Embryonic facial prominence (tissue), 1 donor: Measurements from ENCODE around the gene PPM1F.

ENCODE experiments used
- DNase-seq: peaks from one replicate; pipeline ENCODE4 v3.0.0-alpha.2; 2016; ENCODE audit errors: extremely low spot score

The PPM1F gene

DNA sequence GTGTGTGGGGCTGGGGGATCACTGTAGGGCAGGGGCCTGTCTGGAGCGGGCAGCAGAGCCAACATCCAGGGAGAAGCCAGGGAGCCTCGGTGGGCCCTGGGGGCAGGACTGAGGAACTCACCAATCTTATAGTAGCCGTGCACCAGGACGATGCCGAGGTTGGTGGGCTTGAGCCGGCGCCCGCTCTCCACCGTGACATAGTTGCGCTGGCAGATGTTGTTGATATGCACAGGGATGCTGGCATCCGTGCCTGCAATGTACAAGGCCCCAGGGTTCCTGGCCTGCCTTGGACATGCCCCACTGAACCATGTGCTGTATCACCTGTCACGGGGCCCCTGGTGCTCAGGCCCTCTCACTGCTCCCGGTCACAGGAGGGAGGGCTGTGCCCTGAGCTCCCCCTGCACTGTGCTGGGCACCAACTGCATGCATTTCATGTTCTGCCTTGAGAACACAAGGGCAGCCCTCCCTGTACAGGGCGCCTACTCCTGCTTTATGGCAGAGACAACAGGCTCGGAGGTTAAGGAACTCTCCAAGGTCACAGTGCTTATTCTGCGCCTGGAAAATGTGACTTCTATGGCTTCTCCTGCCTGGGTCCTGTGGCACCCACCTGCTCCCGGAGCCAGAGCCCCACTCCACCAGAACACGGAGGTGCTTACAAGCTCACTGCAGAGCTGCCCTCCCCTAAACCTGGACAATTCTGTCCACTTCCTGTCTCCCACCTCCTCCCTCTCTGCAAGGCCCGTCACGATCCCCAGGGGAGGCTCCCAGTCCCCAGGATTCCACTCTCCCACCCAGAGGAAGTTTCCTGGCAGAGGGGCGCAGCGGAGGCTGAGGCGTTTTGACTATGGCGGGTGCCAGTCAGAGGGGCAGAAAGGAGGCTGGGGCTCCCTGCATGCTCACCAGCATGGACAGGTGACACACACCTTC, 7.8 kb upstream of the PPM1F start:
- DNase-seq, result no peak

DNA sequence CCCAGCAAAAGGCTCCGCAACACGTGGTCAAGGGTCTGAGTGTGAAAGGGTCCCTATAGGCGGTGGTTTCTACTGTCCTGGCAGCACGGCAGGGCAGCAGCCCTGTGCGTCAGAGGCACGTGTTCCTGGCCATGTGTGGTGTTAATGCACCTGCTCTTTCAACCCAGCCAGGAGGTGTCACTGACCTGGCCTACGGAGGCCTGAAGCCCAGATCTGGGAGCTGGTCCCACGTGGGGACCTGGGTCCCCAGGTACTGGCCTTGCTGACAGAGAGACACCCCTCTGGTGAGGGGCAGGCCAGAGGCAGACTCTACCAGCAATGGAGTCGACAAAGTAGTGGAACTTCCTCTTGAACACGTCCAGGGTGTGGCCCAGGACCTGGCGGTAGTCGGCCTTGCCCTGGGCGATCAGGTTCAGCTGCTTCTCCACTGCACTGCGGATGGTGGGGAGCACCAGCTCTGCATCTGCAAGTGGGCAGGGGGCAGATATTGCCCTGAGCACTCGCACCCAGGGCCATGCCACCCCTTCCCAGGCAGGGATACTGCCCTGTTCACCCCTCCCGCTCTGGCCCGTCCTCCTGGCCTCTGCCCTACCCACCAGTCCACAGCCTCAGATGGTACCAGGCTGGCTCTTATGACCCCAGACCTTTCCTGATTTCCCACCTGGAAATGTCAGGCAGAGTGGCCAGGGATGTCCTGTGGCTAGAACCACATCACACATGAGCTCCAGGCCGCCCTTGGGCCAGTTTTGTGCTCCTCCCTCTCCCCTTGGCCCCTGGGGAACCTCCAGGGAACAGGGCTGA, 6.8 kb upstream of the PPM1F start:
- DNase-seq, result no peak

DNA sequence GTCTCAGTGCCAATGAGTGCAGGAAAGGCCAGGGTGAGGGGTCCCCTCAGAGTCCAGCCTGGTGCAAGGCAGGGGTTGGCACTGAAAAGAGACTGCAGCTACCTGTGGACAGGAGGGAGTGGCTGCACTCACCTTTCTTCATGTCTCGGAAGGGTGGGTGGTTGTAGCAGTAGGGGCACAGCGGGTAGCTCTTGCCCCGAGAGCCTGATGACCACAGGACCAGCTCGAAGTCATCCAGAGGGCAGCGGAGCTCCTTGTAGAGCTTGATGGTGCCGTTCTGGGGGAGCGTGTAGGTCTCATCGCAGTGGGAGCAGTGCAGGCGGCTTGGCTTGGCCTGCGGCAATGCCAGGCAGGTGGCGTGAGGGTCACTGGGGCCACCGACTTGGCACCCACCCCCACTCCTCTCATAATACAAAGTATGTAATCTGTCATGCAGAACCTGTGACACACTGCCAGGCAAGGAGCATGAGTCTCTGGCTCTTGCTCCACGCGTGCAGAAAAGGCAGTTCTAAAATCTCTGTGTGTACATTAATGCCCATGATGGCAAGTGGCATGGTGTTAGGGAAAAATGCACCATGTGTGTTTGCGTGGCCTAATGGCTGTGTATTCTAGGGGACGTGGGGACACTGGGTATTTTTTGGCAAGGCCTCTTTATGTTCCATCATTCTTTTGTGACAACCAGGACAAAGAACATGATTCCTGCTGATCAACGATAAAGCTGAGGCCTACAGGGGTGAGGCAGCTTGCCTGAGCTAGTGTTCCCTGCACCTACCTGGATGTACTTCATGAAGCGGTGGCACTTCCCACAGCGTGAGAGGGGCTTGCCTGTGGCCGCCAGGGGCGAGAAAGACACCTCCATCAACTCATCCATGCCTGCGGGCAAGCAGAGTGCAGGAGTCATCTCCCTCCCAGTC, 6.0 kb upstream of the PPM1F start:
- no peak for DNase-seq

DNA sequence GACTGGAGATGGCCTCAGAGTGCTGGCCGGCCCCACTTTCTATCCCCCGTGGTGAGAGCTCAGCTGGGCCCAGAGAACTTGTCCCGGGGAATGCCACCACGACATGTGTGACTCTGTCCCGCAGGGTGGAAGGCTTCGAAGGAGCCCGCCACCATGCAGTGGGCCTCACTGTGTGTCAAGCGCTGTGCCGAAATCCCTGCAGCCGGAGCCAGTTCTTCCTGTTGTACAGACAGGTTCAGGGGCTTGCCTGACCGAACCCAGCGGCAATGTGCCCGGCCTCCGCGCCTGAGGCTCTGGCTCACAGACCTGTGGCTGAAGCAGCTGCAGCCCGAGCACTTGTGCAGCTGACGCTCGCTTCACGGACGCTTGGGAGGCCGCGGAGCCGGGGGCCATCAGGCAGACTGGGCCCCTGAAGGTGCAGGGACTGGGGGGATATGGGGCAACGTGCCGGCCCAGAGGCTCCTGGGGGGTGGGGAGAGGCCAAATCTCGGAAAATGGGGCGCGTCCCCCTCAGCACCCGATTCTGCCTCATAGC, 650 bp downstream of the PPM1F start:
- no peak for DNase-seq

DNA sequence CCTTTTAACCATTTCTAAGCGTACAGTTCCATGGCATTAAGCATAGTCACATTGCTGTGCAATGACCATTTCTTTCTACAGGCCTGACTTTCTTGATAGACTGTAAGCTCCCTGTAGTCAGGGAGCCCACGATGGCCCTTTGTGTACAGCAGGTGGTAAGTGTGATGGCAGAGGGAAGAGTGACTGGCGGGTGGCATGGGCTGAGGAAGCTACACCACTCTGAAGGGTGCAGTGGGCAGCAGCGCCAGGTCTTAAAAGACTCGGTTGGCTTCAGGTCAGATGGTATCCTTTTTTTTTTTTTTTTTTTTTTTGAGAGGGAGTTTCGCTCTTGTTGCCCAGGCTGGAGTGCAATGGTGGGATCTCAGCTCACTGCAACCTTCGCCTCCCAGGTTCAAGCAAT, 1.6 kb downstream of the PPM1F start:
- DNase-seq, result no peak

DNA sequence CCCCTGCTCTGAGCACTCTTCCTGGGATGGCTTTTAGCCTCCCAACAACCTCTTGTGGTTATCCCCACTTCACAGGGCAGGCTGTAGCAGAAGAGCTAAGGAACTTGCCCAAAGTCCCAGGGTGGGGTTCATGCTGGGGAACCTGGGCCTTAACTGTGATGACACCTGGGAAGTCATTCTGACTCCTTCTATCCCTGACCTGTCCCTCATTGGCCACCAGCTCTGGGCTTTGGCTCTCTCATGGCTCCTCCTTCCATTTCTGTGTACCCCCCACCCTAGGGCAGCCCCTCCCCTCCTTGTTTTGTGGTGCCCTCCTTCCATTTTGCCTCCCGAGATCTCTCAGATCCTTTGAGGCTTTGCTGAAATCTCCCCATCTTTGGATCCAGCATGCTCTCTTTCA, 2.7 kb downstream of the PPM1F start:
- DNase-seq, result no peak

DNA sequence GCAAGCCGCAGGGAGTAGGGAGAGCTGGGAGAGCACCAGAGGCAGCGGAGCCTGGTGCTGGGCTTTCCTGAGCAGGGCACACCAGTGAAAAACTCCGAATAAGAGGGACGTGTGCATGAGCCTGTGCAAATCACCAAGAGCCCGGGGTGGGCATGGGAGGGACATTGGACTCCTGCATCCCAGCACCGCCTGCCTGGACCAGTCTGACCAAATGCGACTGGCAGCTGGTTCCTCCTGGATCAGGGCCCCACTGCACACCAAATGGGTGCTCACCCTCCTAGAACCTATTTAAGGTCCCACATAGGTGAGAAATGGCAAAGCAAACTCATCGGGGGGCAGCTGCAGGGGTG, 3.1 kb downstream of the PPM1F start:
- DNase-seq, result no peak

DNA sequence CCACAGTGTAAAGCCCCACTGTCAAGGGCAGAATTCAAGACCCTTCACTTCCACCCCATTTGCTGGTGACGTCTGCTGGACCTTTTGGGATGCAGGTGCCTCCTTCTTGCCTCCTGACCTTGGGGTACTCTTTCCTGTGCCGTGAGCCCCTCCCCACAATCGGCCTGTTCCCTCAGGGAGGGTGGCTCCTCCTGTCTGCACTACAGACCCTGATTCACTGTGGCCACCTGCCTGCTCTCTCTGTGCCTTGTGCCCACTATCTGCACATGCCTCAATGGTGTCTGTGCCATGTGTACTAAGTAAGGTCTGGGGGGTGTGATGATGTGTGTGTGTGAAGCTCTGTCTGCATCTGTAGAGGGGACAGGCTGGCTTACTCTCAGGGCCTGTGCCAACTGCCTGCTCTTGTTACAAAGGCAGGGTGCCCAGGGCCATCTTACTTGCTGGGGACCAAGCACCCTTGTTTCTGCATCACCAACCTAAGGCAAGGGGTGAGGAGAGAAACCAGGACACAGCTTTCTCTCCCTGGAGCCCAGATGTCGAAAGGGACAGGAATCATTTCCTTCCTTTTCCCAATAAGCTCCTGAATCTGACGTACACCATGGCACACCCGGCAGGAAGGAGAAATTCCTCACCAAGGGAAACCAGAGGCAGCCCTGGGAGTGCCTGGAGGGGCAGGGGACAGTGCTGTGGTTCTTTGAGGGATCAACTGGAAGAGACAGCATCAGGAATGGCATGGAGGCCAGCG, 3.7 kb downstream of the PPM1F start:
- no peak for DNase-seq

DNA sequence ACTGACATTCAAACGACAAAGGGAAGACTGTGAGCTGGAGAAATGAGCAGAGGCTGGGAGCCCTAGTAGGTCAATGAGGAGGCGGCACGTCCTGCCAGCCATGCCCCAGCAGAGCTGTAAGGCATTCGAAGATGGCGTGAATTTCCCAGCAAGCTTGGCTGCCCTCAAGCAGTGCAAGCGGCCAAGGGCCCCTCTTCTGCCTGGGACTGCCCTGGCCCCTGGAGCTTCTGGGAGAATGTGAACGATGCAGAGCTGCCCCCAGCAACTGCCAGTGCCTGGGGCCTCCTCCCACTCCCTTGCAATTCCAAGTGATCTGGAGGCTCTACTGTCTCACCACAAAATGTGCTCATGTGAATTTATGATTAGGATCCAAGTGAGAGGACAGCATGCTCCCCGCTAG, 4.3 kb downstream of the PPM1F start:
- DNase-seq, result no peak

DNA sequence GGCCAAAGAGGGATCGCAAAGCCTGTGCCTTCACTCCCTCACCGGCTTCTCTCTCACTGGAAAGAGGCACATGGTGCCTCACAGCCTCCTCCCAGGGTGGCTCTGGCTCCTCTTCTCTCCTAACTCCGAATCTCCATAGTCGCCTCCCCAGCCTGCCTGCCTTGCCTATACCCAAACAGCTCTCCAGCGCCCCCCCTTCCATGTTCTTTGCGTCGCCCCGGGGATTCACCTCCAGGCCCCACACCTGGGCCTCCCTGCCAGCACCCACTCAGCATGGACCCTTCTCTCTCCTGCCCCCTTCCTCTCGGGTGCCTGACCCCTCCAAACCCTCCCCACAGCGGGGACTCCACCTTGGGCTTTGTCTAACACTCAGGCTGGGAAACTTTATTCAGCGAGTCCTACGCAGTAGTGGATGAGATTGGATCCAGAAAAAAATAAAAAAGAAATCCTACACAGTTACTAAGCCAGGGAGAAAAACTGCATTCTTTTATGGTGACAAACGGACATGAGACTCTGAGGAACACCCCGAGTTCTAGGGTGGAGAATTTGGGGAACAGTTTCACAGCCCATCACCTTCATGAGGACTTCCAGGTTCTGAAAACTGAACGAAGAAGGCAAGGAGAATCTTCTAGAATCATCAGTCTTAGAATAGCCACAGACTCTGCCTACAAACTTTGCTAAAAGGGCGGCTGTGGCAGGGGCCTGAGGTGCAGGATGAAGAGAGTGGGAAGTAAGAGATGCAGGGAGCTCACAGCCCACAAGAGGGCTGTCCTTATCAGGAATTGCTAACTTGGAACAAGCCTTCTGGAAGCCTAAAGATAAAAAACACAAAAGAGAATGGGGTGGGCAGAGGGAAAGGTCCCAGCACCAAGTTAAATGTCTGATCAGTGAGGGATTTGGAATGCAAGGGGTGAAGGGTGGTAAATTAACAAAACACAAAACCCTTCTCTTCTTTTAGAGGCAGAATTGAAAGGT, 5.3 kb downstream of the PPM1F start:
- DNase-seq, result no peak

DNA sequence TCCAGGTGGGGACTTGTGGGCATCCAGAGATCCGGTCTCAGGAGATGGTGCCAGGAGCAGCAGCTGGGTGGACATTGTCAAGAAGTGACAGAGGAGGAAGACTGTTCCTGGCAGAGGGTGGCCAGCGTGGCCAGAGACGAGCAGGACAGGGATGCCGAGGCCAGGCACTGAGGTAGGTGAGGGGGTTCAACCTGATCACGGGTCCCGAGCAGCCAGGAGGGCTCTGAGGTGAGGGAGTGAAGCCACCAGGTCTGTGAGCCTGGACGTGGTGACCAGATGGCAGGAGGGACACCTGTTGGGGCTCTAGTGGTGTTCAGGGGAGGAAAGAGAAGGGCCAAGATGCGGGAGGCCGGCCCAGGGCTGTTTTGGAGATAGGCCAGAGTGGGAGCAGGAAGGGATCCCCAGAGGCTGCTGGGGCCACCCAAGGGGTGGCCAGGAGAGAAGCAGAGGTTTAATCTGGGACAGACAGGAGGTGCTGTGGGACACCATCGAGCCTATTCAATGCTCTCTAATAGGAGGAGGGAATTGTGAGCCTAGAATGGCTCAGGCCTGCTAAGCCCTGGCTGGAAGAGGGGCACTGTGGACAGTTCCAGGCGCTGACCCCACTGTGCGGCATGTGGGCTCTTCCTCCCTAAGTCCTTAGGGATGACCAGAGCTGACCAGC, 6.3 kb downstream of the PPM1F start:
- no peak for DNase-seq

DNA sequence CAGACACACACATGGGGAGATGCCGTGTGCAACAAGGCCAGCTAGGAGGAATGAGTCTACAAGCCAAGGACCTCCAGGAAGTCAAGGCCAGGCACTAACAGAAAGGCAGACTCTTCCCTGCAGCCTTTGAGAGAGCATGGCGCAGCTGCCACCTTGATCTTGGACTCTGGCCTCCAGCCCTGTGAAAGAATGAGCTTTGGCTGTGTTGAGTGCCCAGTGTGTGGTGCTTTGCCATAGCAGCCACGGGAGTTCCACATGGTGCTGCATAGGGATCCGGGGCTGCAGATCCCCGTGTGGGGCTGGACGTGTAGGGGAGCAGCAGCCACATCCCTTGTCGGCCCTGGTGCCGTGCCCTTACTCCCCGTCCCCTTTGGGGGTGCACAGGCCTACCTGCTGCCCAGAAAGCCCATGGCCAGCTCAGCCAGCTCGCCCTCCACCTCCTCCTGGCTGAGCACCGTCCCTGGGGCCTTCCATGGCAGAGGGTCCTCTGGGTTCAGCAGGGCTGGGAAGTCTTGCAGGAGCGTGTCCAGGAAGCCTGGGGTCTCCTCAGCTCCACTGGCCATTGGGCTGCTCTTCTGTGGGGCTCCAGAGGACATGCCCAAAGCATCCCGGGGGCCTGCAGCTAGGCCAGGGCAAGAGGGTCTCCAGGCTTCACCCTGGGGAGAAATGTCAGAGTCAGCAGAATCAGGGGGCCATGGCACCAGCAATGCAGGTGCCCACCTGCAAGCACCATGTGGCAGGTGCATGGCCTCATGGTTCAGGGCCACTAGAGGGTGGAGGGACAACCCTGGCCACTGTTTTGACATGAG, 7.0 kb downstream of the PPM1F start:
- DNase-seq, result no peak

DNA sequence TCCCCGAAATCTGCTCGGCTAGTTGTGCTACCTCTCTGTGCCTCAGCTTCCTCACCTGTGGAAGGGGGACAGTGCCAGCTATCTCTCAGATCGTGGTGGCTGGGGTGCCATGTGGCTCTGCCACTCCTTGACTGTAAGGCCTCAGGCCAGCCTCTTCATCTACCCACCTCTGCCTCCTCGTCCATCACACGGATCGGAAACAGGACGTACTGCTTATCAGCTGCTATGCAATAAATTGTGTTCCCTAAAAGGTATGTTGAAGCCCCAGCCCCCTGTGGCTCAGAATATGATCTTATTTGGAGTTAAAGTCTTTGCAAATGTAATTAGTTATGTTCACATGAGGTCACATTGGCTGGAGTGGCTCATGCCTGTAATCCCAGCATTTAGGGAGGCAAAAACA, 7.8 kb downstream of the PPM1F start:
- no peak for DNase-seq

DNA sequence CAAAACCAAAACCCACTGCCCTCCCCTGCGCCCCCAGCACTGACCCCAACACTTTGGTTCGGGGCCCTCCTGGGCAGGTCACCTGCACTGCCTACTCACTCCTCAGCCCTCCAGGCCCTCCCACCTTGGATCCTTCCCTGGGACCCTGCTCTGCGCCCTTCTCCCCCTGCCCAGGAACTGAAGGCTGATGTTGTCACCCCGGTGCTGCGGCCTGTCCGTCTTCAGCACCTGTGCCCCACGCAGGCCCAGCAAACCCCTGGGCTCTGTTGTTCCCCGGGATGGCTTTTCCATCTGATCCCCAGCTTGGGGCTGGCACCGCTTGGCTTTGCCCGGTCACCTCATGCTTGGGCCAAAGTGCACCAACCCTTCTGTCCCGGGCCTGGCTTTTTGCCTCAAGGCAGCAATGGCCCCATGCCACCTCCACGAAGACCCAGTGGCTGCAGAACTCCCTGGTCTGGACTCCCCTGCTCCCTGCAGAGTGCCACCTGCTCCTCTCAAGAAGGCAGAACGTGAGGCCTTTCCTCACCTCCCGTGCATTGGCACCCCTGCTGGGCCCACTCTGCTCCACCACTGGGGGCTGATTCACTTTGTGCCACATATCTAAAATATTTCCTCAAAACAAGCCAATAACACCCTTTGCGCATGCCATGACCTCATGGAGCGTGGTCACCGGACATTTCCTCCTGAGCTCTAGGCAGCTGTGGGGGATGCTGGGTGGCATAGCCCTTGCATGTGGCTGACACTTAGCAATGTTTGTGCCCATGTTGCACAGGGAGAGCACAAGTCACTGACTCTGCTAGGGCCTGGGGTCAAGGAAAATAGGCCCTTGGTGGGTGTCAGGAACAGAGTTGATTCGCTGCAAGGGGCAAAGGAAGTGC, 8.8 kb downstream of the PPM1F start:
- DNase-seq, result no peak

DNA sequence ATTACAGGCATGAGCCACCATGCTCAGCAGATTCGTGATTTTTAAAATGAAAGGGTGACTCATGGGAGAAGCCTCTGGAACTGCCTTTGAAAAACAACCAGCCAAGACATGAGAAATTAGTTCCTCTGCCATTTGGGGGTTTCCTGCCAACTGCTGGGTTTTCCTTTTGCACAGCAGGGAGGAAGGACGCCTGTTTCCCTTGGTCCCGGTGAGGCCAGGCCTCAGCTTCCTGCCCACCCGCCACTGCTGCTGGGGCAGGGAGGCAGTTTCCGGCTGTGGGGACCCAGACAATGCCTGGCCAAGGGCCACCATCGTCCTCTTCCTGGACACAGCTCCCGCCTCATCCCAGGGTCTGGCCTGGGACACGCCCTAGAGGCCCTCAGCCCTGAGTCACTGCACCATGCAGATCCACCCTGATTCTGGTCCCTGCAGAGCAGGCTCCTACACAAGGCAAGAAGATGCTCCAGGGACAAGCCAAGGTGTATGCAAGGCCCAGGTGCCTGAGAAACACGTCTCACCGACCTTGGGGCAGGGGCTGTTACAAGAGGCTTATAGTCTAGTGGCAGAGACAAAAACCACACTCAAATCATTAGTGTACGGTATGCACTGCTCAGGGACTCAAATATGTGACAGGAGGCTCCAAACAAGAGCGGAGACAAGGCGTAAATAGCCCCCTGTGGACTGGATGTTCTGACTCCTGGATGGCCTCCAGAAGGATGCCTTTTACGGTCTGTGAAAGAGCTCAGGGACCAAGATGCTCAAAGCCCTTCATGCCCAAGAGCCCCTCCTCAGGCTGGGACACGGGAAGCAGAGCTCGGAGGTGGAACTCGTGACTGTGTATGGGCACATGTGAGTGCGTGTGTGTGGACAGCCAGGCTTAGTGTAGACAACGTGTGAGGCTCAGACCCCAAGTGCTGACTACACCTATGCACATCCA, 10.0 kb downstream of the PPM1F start:
- DNase-seq, result no peak

DNA sequence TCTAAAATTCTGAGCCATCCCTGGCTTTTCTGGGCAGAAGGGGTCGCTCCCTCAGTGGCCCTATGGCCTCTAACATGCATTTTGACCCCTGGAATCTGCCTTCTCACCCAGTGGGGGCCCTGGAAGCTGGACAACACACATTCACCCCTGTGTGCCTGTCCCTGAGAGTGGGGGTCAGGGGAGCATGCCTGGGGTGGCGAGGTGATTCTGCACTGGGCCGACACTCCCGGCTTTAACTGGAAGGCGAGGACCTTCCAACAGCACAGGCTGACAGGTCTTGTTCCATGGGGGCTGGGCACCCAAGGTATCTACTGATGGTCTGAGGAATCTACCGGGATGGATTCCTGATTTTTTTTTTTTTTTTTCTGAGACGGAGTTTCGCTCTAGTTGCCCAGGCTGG, 10.7 kb downstream of the PPM1F start:
- DNase-seq, result no peak
